ENCODE data around the gene TMEM126B. TPM values are rescaled to one million over a fixed set of nuclear protein-coding genes. Genes with fewer than 3 reads are reported as not detected.

The TMEM126B gene
- total and polyA plus RNA-seq, 10 of the 15 experiments (the other 5 are each of a cell fraction or from before 2014, with no cell fraction given): 36.9 to 117 (median 70.3) TPM

- TF ChIP-seq E2F8 (IDR thresholded peaks at IDR 0.05; ENCODE audit: low read depth, partially characterized antibody) (no peak), SMAD5 (IDR thresholded peaks at IDR 0.05; ENCODE audit: low read depth) (peak; percentile 77), ZZZ3 (IDR thresholded peaks at IDR 0.05; ENCODE audit: control insufficient read depth, insufficient read length, low read depth) (no peak), BCLAF1 (IDR thresholded peaks at IDR 0.05) (no peak), FOS (IDR thresholded peaks at IDR 0.05; ENCODE audit: borderline replicate concordance, extremely low read depth, insufficient read length) (no peak), HDAC2 (IDR thresholded peaks at IDR 0.05) (peak; percentile 76; the same call in 1 of the 2 replicates), ZSCAN29 (IDR thresholded peaks at IDR 0.05) (no peak), RAD21 (IDR thresholded peaks at IDR 0.05; ENCODE audit: insufficient read depth, low read depth, low read length) (no peak), SP1 (IDR thresholded peaks at IDR 0.05; ENCODE audit: low read depth, low read length) (peak; percentile 74), ZNF207 (IDR thresholded peaks at IDR 0.05; ENCODE audit: borderline replicate concordance) (no peak), ZBTB40 (IDR thresholded peaks at IDR 0.05; ENCODE audit: borderline replicate concordance) (0 out of 2 replicates have a peak, but pooled peaks have one; percentile 19), ATF3 (IDR thresholded peaks at IDR 0.05; ENCODE audit: borderline replicate concordance, extremely low read depth, low read depth, low read length) (peak; percentile 71; the same call in 1 of the 2 replicates), CREM (IDR thresholded peaks at IDR 0.05; ENCODE audit: low read depth) (peak; percentile 38; the same call in 1 of the 2 replicates), NFXL1 (IDR thresholded peaks at IDR 0.05; ENCODE audit: borderline replicate concordance) (no peak), CREB1 (IDR thresholded peaks at IDR 0.05; ENCODE audit: low read depth) (peak; percentile 17; the same call in 1 of the 2 replicates), WRNIP1 (IDR thresholded peaks at IDR 0.05; ENCODE audit: borderline replicate concordance, low read depth, low read length) (no peak), FOXK2 (IDR thresholded peaks at IDR 0.05) (no peak), SMAD1 (IDR thresholded peaks at IDR 0.05; ENCODE audit: low read depth, partially characterized antibody) (peak; percentile 52), NFYB (IDR thresholded peaks at IDR 0.05; ENCODE audit: insufficient read depth, low read depth, low read length) (peak; percentile 77)
Observed at GRCh38 chr11:85627998-85628770, at the start of gene TMEM126B (continued).

Measured in GM12878 (cell line).